Measurements from ENCODE around the gene KCNMB1. TPM values are rescaled to one million over a fixed set of nuclear protein-coding genes. Genes with fewer than 3 reads are reported as not detected.

The KCNMB1 gene, protein sequence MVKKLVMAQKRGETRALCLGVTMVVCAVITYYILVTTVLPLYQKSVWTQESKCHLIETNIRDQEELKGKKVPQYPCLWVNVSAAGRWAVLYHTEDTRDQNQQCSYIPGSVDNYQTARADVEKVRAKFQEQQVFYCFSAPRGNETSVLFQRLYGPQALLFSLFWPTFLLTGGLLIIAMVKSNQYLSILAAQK
- not detected for total RNA-seq

DNA sequence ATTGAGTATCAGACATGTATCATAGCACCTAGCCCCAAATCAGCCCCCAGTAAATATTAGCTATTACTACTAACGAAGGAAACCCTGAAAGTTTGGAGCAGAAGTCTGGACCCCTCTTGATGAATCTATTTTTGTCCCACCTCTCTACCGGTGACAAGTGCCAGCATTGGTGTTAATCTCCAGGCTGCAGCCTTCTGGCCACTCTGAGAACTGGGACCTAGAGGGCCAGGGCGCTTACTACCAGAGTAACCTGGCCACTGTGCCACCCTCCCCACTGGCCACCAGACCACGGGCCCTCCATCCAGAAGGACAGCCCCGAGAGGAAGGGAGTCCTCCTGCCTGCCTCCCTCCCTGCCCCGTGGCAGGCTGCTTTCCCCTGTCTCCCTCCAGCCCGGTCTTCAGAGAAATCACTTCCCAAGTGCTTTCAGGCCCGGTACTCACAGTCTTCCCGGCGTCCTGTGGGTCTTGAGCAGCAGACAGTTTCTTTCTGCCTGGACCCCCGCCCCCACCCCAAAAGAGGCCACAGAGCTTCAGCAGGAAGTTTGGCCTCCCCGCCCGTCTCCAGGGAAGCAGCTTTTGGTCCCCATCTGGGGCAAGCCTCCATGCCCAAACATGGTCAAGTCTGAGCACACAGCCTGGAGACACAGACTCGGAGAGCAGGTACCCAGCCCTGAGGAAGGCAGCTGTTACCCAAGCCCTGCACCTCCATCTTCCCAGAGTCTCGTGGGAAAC is at the start of gene KCNMB1:
Gene KCNMB1, minus strand, starts transcription at position 550 of the 732 bp plus-strand sequence. CDS start 3,920 bp downstream, outside the sequence.
- H3K36me3 Mint-ChIP-seq = no peaks in the 10 kb centered on the region
- no peak within 1 kb of the TSS for H3K27ac Mint-ChIP-seq
- ATAC-seq = no peak
- DNase-seq (ENCODE audit: low spot score in 2 of 2) = no peak
- no peaks in the 10 kb centered on the region for H3K9me3 Mint-ChIP-seq

DNA sequence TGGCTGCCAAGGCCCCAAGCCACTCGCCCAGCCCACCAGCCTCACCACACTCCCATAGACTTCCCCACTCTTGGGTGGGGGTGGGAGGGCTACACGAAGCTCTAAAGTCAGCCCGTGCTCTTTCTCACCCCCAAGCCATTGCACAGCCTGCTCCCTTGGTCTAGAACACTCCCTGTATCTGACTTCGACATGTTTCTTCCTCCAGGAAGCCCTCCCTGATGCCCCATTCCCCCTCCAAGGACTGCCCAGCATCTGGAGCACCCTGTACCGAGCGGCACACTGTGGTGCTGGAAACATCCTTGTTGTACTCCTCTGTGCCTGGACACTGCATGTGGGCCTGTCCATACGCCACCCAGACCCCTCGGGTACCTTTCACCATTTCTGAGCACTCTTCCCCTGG is 49.4 kb upstream of the KCNMB1 start:
- no peak overlapping the region for H3K27ac Mint-ChIP-seq
- no peak for ATAC-seq
- no peaks in the 10 kb centered on the region for H3K9me3 Mint-ChIP-seq
- H3K36me3 Mint-ChIP-seq = no peaks in the 10 kb centered on the region
- no peak for DNase-seq (ENCODE audit: low spot score in 2 of 2)

DNA sequence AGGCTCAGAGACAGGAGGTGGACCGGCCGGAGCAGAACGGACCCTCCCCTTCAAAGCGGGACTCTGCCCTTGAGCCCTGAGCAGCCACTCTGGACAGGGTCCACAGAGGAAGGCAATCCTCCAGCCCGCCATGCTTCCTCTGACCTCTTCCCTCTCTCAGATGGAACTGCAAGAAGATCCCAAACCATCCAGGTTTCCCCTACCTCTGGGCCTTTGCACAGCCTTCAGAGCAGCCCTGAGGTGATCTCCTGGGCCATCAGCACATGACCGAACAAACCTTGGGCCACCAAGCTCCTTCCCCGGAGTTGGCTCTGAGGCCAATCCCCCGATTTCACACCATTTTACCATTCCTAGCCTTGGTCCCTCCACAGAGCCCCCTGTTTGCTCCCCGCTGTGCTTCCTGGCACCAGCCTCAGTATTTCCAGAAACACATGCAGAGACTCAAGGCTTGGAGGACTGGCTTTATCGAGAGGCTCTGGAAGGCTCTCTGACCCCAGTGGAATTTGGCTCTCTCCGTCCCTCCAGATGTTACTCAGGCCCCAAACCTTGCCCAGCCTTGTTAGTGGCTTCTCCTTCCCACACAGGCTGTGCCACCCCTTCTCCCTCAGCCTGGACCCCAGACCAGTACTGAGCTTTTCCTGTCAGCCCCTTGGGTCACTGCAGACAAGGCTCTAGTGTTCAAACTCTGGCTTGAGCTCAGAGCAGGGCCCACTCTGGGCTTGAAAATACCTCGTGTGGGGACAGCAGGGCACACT is 48.6 kb upstream of the KCNMB1 start:
- ATAC-seq = no peak
- Mint-ChIP-seq H3K36me3 (no peaks in the 10 kb centered on the region), H3K9me3 (no peaks in the 10 kb centered on the region), H3K27ac (peak overlapping the region in 1 of 2 donors; percentile 81)
- DNase-seq (ENCODE audit: low spot score in 2 of 2) = no peak

DNA sequence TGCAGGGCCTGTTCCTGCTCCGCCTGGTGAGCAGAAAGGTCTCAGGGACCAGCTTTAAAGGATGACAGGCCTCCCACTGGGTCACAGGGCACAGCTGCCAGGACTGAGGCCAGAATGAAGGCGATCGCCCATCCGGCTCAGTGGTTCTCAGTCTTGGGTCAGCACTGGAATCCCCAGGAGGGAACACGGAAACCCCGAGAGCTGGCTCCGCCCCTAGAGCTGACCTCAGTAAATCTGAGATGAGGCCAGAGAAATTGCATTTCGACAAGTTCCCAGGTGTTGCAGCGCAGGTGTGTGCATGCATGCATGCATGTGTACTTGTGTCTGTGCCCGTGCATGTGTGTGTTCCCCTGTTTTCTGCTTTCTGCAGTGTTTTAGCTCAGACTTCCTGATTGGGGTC is 47.2 kb upstream of the KCNMB1 start:
- DNase-seq (ENCODE audit: low spot score in 2 of 2) (no peak), ATAC-seq (no peak)
- no peaks in the 10 kb centered on the region for H3K36me3 Mint-ChIP-seq
- no peak overlapping the region for H3K27ac Mint-ChIP-seq
- no peaks in the 10 kb centered on the region for H3K9me3 Mint-ChIP-seq

DNA sequence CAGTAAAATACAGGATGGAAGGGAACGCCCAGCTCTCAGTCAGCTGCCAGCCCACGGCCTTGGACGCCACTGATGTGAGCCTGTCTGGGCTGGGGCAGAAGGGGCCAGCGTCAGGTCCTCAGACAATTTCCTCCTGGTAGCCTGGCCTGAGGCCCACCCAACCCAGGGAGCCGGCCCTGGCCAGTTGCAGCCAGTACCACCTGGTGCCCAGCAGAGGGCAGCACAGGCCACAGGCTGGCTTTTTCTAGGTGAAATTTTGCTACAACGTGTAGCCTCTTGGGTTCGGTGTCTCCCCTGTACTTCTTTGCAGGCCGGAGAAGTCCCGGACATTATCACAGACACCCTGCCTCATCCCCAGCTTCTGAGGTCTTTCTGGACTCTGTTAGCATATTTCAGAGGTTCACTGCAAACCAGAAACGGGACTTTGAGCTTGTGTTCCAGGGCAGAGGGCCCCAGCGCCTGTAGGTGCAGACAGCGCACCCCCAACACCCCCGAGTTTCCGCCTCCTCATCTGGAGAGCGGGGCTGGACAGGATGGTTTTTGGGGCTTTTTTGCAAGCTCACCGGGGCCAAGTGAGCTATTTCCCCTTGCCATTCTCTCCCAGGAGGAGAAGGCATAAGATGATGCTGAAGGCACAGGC is 45.9 kb upstream of the KCNMB1 start:
- peak; percentile 56 to 86 for ATAC-seq
- H3K27ac Mint-ChIP-seq = no peak overlapping the region
- H3K36me3 Mint-ChIP-seq = no peaks in the 10 kb centered on the region

DNA sequence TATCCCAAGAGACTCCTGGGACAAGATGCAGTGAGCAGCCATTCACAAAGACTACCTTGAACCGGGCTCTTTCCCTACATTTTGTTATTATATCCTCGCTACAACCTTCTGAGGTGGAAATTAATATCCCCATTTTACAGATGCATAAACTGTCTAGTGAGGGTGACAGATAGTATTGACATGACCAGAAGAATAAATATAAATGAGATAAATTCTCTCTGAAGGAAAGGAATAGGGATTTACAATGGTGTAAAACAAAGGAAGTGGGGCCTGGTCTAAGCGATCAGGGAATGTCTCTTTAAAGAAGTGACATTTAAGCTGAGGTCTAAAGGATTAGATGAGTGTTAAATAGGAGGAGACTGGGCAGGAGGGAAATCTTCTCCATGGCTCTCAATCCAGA is 43.5 kb upstream of the KCNMB1 start:
- no peak for DNase-seq (ENCODE audit: low spot score in 2 of 2)
- no peak overlapping the region for H3K27ac Mint-ChIP-seq
- H3K9me3 Mint-ChIP-seq = no peaks in the 10 kb centered on the region
- no peak for ATAC-seq
- H3K36me3 Mint-ChIP-seq = no peaks in the 10 kb centered on the region

More for the DNA sequence above, 45.9 kb upstream of the KCNMB1 start:
- H3K9me3 Mint-ChIP-seq = no peaks in the 10 kb centered on the region
- DNase-seq (ENCODE audit: low spot score in 2 of 2) = peak; percentile 60 to 73

DNA sequence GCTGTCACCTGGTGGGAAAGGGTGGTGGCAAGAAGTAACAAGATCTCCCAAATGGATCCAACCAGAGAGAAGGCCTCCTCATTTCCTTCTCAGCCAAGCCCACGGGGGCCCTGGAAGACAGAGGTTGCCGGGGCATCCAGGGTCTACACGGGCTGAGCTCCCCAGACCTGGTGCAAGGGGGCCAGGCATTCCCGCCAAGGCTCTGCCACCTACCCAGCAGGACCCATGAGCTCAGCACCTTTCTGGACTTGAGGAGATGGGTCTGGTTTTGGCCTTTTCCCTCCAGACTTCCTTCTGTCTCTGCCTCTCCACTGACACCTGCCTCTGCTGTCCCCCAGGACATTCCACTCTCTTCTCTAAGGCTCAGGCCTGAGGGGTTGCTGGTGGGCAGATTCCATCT is 42.4 kb upstream of the KCNMB1 start:
- no peak for DNase-seq (ENCODE audit: low spot score in 2 of 2)
- Mint-ChIP-seq H3K27ac (no peak overlapping the region), H3K9me3 (no peaks in the 10 kb centered on the region), H3K36me3 (no peaks in the 10 kb centered on the region)
- ATAC-seq = no peak

DNA sequence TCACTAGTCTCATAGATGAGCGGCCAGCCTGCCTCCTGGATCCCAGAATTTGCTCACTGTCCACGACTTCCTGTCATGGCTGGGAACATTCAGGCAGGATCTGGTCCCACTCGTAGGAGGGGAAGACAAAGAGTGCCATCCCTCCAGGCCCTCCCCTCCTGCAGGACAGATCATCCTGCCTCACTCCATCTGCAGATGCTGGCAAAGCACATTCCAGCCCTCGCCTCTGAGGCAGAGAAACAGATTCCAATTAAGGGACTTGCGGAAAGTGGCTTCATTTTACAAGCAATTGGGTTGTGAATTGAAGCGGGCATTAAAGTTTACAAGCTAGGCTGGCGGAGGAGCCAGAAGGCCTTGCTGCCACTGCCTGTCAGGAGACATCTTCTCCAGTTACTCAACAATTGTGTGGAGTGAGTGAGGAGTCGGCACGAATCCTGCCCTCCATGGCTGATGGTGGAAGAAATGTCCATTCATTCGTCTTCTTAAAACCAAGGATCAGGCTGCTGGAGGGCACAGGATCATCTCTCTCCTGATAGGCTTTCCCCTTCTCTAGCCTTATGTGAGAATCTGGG is 41.8 kb upstream of the KCNMB1 start:
- no peaks in the 10 kb centered on the region for H3K36me3 Mint-ChIP-seq
- no peaks in the 10 kb centered on the region for H3K9me3 Mint-ChIP-seq
- DNase-seq (ENCODE audit: low spot score in 2 of 2) (no peak), ATAC-seq (no peak)
- no peak overlapping the region for H3K27ac Mint-ChIP-seq

DNA sequence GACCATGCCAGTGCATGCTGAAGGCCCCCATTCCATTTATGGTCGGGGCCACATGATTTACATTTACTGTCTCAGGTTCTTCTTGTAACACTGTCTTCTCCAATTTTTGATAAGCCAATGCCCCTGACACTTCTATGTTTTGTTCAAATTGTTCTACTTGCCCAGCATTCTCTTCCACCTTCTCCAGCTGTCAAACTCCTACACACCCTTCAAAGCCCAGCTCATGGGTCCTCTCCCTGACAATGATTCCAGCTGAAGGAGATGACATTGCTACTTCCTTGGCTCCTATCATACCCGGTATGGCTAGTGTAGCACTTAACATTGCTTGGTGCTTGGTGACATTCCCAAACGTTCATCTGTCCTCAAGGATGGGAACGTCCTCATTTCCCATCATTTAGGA is 41.1 kb upstream of the KCNMB1 start:
- Mint-ChIP-seq H3K9me3 (no peaks in the 10 kb centered on the region), H3K36me3 (no peaks in the 10 kb centered on the region), H3K27ac (no peak overlapping the region)
- DNase-seq (ENCODE audit: low spot score in 2 of 2) (no peak), ATAC-seq (no peak)

DNA sequence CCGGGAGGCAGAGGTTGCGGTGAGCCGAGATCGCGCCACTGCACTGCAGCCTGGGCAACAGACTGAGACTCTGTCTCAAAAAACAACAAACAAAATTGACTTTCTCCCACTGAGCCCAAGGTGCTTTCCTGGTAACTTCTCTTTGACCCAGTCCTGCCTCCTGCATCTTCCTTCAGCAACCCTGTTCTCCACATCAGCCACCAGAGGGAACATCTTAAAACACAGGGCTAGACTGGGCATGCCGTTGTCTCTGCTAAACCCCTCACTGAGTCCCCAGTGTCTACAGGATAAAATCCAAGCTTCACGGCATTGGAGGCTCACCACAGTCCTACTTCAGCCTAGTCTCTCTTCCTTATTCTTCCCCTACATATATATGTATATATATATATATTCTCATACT is 39.8 kb upstream of the KCNMB1 start:
- Mint-ChIP-seq H3K27ac (no peak overlapping the region), H3K9me3 (no peaks in the 10 kb centered on the region), H3K36me3 (no peaks in the 10 kb centered on the region)
- DNase-seq (ENCODE audit: low spot score in 2 of 2) = no peak
- ATAC-seq = no peak

DNA sequence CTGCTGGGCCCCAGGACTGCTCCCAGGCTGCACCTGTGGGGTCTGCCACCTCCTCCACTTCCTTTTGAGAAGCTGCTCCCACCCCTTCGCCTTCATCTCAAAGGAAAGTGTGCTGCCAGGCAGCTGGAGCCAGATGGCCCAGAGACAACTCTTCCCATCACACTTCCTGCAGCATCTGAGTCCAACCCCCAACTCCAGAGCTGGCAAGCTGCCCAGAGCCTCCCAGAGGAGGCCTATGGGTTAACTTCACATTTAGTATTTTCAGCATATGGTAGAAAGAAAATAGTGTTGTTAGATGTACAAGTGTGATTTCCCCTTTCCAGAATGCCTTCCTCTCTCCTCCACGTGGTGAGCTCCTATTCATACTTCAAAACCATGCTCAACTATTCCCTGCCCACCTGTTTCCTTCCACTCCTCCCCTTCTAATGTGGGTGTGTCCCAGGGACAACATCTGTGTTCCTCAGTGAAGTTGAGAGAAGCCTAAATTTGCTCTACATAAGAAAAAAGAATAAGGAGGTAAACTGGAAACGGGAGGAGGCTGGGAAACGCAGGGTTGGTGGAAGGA is 38.6 kb upstream of the KCNMB1 start:
- no peak for ATAC-seq
- Mint-ChIP-seq H3K27ac (peak overlapping the region in 1 of 2 donors; percentile 10), H3K36me3 (no peaks in the 10 kb centered on the region), H3K9me3 (no peaks in the 10 kb centered on the region)
- no peak for DNase-seq (ENCODE audit: low spot score in 2 of 2)

DNA sequence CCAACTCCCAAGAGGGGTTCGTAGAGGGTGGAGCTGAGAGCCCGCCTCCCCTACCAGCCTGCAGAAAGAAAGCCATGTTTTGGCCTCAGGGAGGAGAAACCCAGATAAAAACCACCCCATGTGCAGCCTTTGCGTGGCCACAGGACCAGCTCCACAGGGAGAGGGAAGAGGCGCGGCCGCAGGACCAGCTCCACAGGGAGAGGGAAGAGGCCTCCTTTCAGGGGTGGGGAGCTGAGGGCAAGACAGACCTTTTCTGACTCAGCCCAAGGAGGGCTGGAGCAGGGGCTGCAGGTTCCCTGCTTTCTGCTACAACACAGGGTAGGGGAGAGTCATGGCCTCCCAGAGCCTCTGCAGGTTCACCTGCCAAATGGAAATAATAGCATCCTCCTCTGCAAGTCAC is 37.6 kb upstream of the KCNMB1 start:
- no peaks in the 10 kb centered on the region for H3K9me3 Mint-ChIP-seq
- DNase-seq (ENCODE audit: low spot score in 2 of 2) (no peak), ATAC-seq (no peak)
- H3K36me3 Mint-ChIP-seq = no peaks in the 10 kb centered on the region
- no peak overlapping the region for H3K27ac Mint-ChIP-seq

DNA sequence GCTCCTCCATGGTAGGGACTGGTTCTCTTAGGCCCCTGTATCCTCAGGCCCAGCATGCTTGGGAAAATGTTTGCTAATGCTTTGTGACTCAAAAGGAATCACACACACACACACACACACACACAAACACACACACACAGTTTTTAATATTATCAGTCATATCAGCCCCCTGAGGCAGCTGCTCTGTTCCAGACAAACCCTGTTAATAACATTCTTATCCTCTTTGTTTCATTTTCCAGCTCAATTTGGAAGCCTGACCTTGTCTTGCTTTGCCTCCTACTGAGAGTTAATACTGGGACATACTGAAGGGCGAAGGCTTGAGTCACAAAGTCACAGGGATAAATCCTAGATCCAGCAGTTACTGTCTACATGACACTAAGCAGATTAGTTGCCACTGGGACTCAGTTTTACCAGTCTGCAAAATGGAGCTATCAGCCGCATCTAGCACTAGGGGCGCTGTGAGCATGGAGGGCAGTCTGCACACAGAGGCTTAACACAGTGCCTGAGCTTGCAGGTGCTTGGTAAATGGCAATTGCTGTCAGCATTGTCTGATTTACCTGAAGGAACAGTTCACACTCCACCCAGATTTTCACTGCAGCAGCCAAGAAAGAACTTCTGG is 37.1 kb upstream of the KCNMB1 start:
- H3K36me3 Mint-ChIP-seq = no peaks in the 10 kb centered on the region
- no peaks in the 10 kb centered on the region for H3K9me3 Mint-ChIP-seq
- ATAC-seq (no peak), DNase-seq (ENCODE audit: low spot score in 2 of 2) (no peak)
- no peak overlapping the region for H3K27ac Mint-ChIP-seq

DNA sequence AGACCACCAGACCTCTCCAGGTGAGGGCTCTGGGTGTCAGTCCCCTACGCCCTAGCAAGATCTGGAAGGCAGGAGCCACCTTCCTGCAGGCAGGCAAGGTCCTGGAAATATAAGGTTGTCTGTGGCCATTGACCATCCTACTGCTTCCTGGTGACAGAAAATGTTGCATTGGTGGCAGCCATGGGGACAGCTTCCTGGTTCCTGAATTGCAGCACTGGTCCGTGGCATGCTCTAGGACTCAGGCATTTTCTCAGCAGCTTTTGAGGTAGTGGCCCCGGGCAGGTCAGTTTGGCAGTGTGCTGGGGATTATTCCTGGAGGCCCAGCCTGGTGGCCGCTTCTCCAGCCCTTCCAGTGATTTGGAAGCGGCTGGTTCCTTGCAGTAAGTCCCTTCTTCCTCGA is 36.6 kb upstream of the KCNMB1 start:
- ATAC-seq (no peak), DNase-seq (ENCODE audit: low spot score in 2 of 2) (no peak)
- Mint-ChIP-seq H3K9me3 (no peaks in the 10 kb centered on the region), H3K36me3 (no peaks in the 10 kb centered on the region), H3K27ac (no peak overlapping the region)

DNA sequence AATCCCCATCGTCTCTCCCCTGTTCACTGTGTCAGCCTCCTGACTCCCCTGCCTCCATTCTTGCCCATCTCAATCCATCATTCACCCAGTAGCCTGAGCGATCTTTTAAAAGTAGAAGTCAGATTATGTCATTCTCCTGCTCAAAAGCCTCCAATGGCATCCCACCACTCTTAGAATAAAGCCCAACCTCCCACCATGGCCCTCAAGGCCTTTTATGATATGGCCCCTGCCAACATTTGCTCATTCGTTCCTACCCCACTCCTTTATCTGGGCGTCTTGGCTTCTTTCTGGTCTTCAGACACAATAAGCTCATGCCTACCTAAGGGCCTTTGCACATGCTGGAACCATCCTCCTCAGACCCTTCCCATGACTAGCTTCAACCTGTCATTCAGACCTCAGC is 35.5 kb upstream of the KCNMB1 start:
- Mint-ChIP-seq H3K36me3 (no peaks in the 10 kb centered on the region), H3K9me3 (no peaks in the 10 kb centered on the region)
- no peak for ATAC-seq

DNA sequence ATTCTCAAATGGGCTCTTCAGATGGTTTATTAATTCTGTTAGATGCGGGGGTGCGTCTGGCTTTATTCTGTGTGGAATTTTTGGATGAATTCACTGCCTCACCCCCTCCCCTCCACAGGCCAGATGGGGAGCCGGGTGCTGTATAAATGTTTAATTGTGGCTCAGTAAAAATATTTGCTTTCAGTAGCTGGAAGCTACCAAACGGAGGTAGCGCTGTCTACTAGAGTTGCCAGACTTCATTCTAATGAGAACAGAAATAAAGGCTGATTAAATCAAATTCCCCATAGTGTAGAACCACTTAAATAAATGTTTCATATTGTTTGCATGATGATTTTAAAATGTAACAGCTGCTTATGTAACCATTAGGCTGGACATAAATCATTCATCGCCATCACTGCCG is 34.5 kb upstream of the KCNMB1 start:
- no peak for ATAC-seq
- no peak for DNase-seq (ENCODE audit: low spot score in 2 of 2)
- Mint-ChIP-seq H3K9me3 (no peaks in the 10 kb centered on the region), H3K27ac (no peak overlapping the region), H3K36me3 (no peaks in the 10 kb centered on the region)

More for the DNA sequence above, 35.5 kb upstream of the KCNMB1 start:
- no peak for DNase-seq (ENCODE audit: low spot score in 2 of 2)
- H3K27ac Mint-ChIP-seq = no peak overlapping the region

Measured in activated naive CD4-positive, alpha-beta T cell treated with anti-CD3 and anti-CD28 coated beads, Interleukin-2, amount 50 U/mL, for 72 hours (primary cell).